Panc1 (cell line): Measurements from ENCODE around the gene ZC3H18. TPM values are rescaled to one million over a fixed set of nuclear protein-coding genes. Genes with fewer than 3 reads are reported as not detected.

Experiments
- ATAC-seq: fragments of 200-7000 bp; cut with Tn5 transposase; 2 replicates; pipeline ENCODE4 v1.9.1; 2020; ENCODE audit warnings: mild to moderate bottlenecking, moderate library complexity
- BruUV-seq: library from RNA; stranded (reverse); fragments of 400-500 nt; replicated peaks from 2 replicates; lab custom pipeline; 2021; lab: Mats Ljungman, UMichigan
- CTCF ChIA-PET: fragments of 300-600 bp; sonication (Branson Sonifier 250); formaldehyde crosslinking; loops from one replicate; lab custom pipeline; 2022; ENCODE audit warnings: antibody characterized with exemption; lab: Charles Lee
- POLR2A ChIA-PET: fragments of 300-600 bp; sonication (Branson Sonifier 250); formaldehyde crosslinking; loops from one replicate; lab custom pipeline; 2022; ENCODE audit warnings: antibody characterized with exemption; lab: Charles Lee
- DNase-seq: peaks from one replicate; pipeline ENCODE4 v3.0.0-alpha.2; 2010; ENCODE audit warnings: low read depth, low spot score
- H3K27ac ChIP-seq: 2 replicates; pipeline ENCODE4 v1.5.1; 2011; ENCODE audit warnings: mild to moderate bottlenecking, low read length, inconsistent platforms
- H3K27me3 ChIP-seq: fragments of 200-500 bp; sonication (Bioruptor generic); 2 replicates; pipeline ENCODE4 v1.6.0; 2014; ENCODE audit warnings: low read length, inconsistent platforms; ENCODE audit not compliant: control insufficient read depth, insufficient read depth
- H3K36me3 ChIP-seq: fragments of 200-500 bp; sonication (Bioruptor generic); 2 replicates; pipeline ENCODE4 v1.5.1; 2014; ENCODE audit warnings: inconsistent platforms, mild to moderate bottlenecking, low read length, moderate library complexity; ENCODE audit not compliant: control insufficient read depth, insufficient read depth
- H3K4me1 ChIP-seq: 2 replicates; pipeline ENCODE4 v1.5.1; 2011; ENCODE audit warnings: inconsistent platforms, mild to moderate bottlenecking, low read length, moderate library complexity; ENCODE audit not compliant: control insufficient read depth, insufficient read depth
- H3K4me3 ChIP-seq, 2 experiments: 2 replicates each; pipeline ENCODE4 v1.5.1; 2011 to 2012; ENCODE audit warnings: low read depth in 2 of 2, low read length in 2 of 2, mild to moderate bottlenecking in 2 of 2, inconsistent platforms in 1 of 2, moderate library complexity in 1 of 2
- H3K9me3 ChIP-seq: fragments of 200-500 bp; sonication (Bioruptor generic); 2 replicates; pipeline ENCODE4 v1.5.1; 2014; ENCODE audit warnings: low read depth, mild to moderate bottlenecking, inconsistent platforms, low read length, moderate library complexity; ENCODE audit not compliant: control insufficient read depth, insufficient read depth
- POLR2AphosphoS5 ChIP-seq: IDR thresholded peaks from 2 replicates; pipeline ENCODE4 v1.6.1; 2012; ENCODE audit warnings: mild to moderate bottlenecking, low read depth, low read length, moderate library complexity
- SIN3A ChIP-seq: IDR thresholded peaks from 2 replicates; pipeline ENCODE4 v1.6.1; 2012; ENCODE audit warnings: low read depth, mild to moderate bottlenecking, low read length, moderate library complexity, borderline replicate concordance; ENCODE audit not compliant: insufficient read depth
- TCF7L2 ChIP-seq: IDR thresholded peaks from 2 replicates; pipeline ENCODE4 v1.6.1; 2011; ENCODE audit warnings: mild to moderate bottlenecking, low read depth, low read length, inconsistent platforms
- in situ Hi-C: cut with HindIII; loops from 2 replicates; pipeline ENCODE4 v1.10.0; 2016; ENCODE audit warnings: low sequenced_read_pairs, low pct_unique_long_range_greater_than_20kb
- intact Hi-C: fragments of 100-400 bp; cut with micrococcal nuclease; formaldehyde crosslinking; loops from one replicate; pipeline ENCODE4 v1.10.0; 2022; ENCODE audit not compliant: unreplicated experiment
- total RNA-seq: library from RNA; stranded (reverse); gene quantifications from one replicate; pipeline ENCODE4 v1.2.1, GENCODE V29; 2021; ENCODE audit not compliant: unreplicated experiment
- TF ChIP-seq, protein P1 (sequence below), 2 experiments: IDR thresholded peaks; 2 replicates each; pipeline ENCODE4 v1.6.1; 2011 to 2012; ENCODE audit warnings: low read depth in 2 of 2, control low read depth in 1 of 2, low read length in 1 of 2, mild to moderate bottlenecking in 1 of 2, moderate library complexity in 1 of 2; ENCODE audit not compliant: insufficient read depth in 1 of 2
- TF ChIP-seq, protein P2 (sequence below): fragments of 450-650 bp; IDR thresholded peaks from 2 replicates; pipeline ENCODE4 v1.5.1; 2017; ENCODE audit warnings: mild to moderate bottlenecking

Gene ZC3H18
- total RNA-seq, 1 experiment from 2014 or later, result 45.9 TPM

DNA sequence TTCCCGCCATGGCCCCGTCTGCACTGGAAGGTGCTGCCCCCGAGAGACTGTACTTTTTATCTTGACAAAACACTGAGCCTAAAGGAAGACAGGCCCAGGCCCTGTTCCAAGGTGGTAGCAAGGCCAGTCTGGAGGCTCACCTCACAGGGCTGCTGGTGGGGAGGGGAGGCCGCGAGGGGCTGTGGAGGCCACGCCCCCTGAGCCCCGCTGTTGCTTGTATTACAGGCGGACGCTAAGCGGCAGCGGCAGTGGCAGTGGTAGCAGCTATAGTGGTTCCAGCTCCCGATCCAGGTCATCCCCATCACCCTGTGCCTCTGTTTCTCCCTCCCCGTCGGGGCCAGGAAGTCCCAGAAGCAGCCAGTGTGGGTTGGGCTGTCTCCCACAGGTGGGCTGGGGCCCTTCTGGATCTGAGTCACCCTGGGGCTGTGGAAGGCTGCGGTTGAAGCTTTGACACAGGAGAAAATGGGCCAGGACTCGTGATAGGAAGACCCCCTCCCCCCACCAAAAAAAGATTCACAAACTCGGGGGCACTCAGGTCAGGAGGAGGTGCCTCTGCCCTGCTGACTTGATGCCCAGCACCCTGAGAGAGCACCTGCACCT lies 54.9 kb downstream of the ZC3H18 start:
- TF ChIP-seq TCF7L2 (no peak), SIN3A (no peak), POLR2AphosphoS5 (no peak)
- TF ChIP-seq, protein P1, sequence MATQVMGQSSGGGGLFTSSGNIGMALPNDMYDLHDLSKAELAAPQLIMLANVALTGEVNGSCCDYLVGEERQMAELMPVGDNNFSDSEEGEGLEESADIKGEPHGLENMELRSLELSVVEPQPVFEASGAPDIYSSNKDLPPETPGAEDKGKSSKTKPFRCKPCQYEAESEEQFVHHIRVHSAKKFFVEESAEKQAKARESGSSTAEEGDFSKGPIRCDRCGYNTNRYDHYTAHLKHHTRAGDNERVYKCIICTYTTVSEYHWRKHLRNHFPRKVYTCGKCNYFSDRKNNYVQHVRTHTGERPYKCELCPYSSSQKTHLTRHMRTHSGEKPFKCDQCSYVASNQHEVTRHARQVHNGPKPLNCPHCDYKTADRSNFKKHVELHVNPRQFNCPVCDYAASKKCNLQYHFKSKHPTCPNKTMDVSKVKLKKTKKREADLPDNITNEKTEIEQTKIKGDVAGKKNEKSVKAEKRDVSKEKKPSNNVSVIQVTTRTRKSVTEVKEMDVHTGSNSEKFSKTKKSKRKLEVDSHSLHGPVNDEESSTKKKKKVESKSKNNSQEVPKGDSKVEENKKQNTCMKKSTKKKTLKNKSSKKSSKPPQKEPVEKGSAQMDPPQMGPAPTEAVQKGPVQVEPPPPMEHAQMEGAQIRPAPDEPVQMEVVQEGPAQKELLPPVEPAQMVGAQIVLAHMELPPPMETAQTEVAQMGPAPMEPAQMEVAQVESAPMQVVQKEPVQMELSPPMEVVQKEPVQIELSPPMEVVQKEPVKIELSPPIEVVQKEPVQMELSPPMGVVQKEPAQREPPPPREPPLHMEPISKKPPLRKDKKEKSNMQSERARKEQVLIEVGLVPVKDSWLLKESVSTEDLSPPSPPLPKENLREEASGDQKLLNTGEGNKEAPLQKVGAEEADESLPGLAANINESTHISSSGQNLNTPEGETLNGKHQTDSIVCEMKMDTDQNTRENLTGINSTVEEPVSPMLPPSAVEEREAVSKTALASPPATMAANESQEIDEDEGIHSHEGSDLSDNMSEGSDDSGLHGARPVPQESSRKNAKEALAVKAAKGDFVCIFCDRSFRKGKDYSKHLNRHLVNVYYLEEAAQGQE (IDR thresholded peaks at IDR 0.05; ENCODE audit: insufficient read depth in 1 of 2, low read depth in 2 of 2, low read length in 1 of 2), result no peak
- CTCF ChIA-PET, result no interaction called here
- H3K4me1 ChIP-seq, result no peaks in the 10 kb centered on the region
- no peak overlapping the region for H3K4me3 ChIP-seq
- POLR2A ChIA-PET, result no interaction called here
- DNase-seq (no peak), ATAC-seq (no peak)
- no TSS peak for BruUV-seq
- no peaks in the 10 kb centered on the region for H3K9me3 ChIP-seq
- H3K27ac ChIP-seq, result no peak overlapping the region
- H3K27me3 ChIP-seq, result no peaks in the 10 kb centered on the region
- in situ Hi-C loops (no loop called here), intact Hi-C loops (no loop called here)
- no peaks in the 10 kb centered on the region for H3K36me3 ChIP-seq

DNA sequence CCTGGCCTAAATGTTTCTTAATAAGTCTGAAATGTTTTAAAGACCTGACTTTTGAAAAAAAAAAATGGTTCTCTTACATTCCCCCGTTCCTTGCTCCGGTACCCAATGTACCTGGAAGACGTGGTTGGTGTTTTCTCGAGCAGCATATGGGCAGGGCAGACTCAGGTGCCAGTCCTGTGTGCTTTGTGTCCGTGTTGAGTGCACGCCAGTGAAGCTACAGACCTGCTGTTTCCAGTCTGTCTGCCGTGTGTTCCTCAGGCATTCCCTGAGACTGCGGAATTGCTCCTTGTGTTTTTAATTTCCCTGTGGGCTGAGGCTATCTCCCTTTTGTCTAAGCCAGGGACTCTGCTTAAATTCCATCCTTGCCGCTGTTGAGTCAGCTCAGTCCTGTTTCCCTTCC lies 56.4 kb downstream of the ZC3H18 start:
- ChIA-PET POLR2A (no interaction called here), CTCF (no interaction called here)
- H3K36me3 ChIP-seq, result no peaks in the 10 kb centered on the region
- no peak overlapping the region for H3K27ac ChIP-seq
- BruUV-seq, result TSS peak; percentile 64
- H3K27me3 ChIP-seq, result no peaks in the 10 kb centered on the region
- TF ChIP-seq, protein P1 (IDR thresholded peaks at IDR 0.05; ENCODE audit: insufficient read depth in 1 of 2, low read depth in 2 of 2, low read length in 1 of 2), result no peak
- TF ChIP-seq POLR2AphosphoS5 (no peak), TCF7L2 (no peak), SIN3A (no peak)
- TF ChIP-seq, protein P2, sequence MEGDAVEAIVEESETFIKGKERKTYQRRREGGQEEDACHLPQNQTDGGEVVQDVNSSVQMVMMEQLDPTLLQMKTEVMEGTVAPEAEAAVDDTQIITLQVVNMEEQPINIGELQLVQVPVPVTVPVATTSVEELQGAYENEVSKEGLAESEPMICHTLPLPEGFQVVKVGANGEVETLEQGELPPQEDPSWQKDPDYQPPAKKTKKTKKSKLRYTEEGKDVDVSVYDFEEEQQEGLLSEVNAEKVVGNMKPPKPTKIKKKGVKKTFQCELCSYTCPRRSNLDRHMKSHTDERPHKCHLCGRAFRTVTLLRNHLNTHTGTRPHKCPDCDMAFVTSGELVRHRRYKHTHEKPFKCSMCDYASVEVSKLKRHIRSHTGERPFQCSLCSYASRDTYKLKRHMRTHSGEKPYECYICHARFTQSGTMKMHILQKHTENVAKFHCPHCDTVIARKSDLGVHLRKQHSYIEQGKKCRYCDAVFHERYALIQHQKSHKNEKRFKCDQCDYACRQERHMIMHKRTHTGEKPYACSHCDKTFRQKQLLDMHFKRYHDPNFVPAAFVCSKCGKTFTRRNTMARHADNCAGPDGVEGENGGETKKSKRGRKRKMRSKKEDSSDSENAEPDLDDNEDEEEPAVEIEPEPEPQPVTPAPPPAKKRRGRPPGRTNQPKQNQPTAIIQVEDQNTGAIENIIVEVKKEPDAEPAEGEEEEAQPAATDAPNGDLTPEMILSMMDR, result no peak
- ATAC-seq (no peak), DNase-seq (no peak)
- in situ Hi-C loops (no loop called here), intact Hi-C loops (no loop called here)
- no peaks in the 10 kb centered on the region for H3K9me3 ChIP-seq
- H3K4me3 ChIP-seq, result no peak overlapping the region
- H3K4me1 ChIP-seq, result no peaks in the 10 kb centered on the region
